ENCODE results near the gene SERPINE3.

DNA sequence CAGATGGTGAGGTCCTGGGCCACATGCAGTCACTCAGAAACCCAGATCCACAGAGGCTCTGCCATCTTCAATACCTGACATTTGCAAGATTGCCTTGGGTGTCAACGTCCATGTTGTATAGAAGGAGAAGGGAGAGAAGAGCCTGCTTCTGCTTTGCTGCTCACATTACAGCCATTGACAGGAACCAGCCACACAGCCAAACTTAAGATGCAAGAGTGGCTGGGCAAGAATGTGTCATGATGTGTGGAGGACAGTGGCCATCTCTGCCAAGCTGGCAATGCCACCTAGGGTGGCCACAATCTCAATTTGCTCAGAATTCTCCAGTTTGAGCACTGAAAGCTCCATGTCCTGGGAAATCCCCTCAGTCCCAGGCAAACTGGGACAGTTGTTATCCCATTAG is 25.9 kb upstream of the SERPINE3 start:
- no peak for TF ChIP-seq TAF1 (IDR thresholded peaks at IDR 0.05; ENCODE audit: low read depth, low read length)
- TF ChIP-seq POLR2A (IDR thresholded peaks at IDR 0.05; ENCODE audit: low read depth, low read length) = no peak
- TF ChIP-seq SPI1 (IDR thresholded peaks at IDR 0.05; ENCODE audit: low read depth, low read length) = no peak
- no peak for TF ChIP-seq PAX5 (IDR thresholded peaks at IDR 0.05; ENCODE audit: insufficient read depth, low read length, severe bottlenecking)
- no peak for TF ChIP-seq POLR2AphosphoS5 (IDR thresholded peaks at IDR 0.05; ENCODE audit: low read depth, low read length)
- no peak for TF ChIP-seq POU2F2 (IDR thresholded peaks at IDR 0.05; ENCODE audit: low read depth, low read length)

Measured in GM12891 (cell line).